WERI-Rb-1 (cell line): ENCODE data around the gene OFD1.

Experiments
- DNase-seq: peaks from one replicate; pipeline ENCODE4 v3.0.0-alpha.2; 2020
- H3K27ac ChIP-seq: fragments of 250-450 bp; sonication (Bioruptor Pico); 2 replicates; pipeline ENCODE4 v1.5.1; 2020; ENCODE audit warnings: mild to moderate bottlenecking, moderate library complexity
- H3K27me3 ChIP-seq: fragments of 250-450 bp; sonication (Bioruptor Pico); 2 replicates; pipeline ENCODE4 v1.5.1; 2021; ENCODE audit warnings: mild to moderate bottlenecking, low read depth, moderate library complexity; ENCODE audit not compliant: insufficient read depth, severe bottlenecking
- H3K36me3 ChIP-seq: fragments of 250-450 bp; sonication (Bioruptor Pico); 2 replicates; pipeline ENCODE4 v1.5.1; 2020; ENCODE audit warnings: mild to moderate bottlenecking, moderate library complexity
- H3K4me3 ChIP-seq: 2 replicates; pipeline ENCODE4 v1.5.1; 2011; ENCODE audit warnings: low read depth, mild to moderate bottlenecking, control low read depth, low read length
- H3K9me3 ChIP-seq: fragments of 250-450 bp; sonication (Bioruptor Pico); 2 replicates; pipeline ENCODE4 v1.5.1; 2021; ENCODE audit warnings: mild to moderate bottlenecking, moderate library complexity; ENCODE audit not compliant: severe bottlenecking
- TF ChIP-seq, protein P1 (sequence below): IDR thresholded peaks from 2 replicates; pipeline ENCODE4 v1.5.1; 2011; ENCODE audit warnings: low read depth, mild to moderate bottlenecking, control low read depth, inconsistent platforms, low read length

OFD1 gene

GRCh38 chrX:13752141-13752540 lies 17.6 kb downstream of the OFD1 start:
- Histone ChIP-seq H3K27me3 (no peaks in the 10 kb centered on the region), H3K27ac (no peak overlapping the region; the same call in 1 of the 2 replicates), H3K36me3 (peaks cover 67% of the 10 kb centered on the region), H3K4me3 (no peak overlapping the region), H3K9me3 (no peaks in the 10 kb centered on the region)
- DNase-seq, result no peak
- TF ChIP-seq, protein P1, sequence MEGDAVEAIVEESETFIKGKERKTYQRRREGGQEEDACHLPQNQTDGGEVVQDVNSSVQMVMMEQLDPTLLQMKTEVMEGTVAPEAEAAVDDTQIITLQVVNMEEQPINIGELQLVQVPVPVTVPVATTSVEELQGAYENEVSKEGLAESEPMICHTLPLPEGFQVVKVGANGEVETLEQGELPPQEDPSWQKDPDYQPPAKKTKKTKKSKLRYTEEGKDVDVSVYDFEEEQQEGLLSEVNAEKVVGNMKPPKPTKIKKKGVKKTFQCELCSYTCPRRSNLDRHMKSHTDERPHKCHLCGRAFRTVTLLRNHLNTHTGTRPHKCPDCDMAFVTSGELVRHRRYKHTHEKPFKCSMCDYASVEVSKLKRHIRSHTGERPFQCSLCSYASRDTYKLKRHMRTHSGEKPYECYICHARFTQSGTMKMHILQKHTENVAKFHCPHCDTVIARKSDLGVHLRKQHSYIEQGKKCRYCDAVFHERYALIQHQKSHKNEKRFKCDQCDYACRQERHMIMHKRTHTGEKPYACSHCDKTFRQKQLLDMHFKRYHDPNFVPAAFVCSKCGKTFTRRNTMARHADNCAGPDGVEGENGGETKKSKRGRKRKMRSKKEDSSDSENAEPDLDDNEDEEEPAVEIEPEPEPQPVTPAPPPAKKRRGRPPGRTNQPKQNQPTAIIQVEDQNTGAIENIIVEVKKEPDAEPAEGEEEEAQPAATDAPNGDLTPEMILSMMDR, result no peak

- Histone ChIP-seq H3K36me3 (peaks cover 67% of the 10 kb centered on the region), H3K4me3 (no peak overlapping the region), H3K9me3 (no peaks in the 10 kb centered on the region), H3K27ac (no peak overlapping the region; the same call in 1 of the 2 replicates), H3K27me3 (no peaks in the 10 kb centered on the region)
- no peak for DNase-seq
- TF ChIP-seq, protein P1, result no peak
Measured at GRCh38 chrX:13752646-13753045, 18.1 kb downstream of the OFD1 start.

DNA sequence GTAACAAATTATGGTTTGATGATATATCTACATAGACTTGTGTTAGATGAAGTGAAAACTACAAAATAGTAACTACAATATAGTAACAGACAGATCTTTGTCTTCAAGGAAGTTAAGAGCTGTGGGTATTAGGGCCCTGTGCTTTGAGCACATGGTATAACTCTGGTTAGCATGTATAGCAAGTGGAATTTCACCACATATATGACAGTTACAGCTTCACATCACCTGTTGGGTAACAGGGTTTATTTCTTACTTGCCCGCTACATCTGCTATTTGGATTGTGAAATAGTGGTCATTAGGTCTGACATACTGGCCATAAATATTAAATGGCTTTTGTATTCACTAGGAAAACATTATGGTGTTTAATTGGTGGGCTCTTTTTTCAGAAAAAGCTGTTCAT lies 20.2 kb downstream of the OFD1 start:
- Histone ChIP-seq H3K9me3 (no peaks in the 10 kb centered on the region), H3K36me3 (peaks cover 74% of the 10 kb centered on the region), H3K27me3 (no peaks in the 10 kb centered on the region), H3K4me3 (no peak overlapping the region), H3K27ac (no peak overlapping the region)
- TF ChIP-seq, protein P1, result no peak
- DNase-seq, result no peak

GRCh38 chrX:13755254-13755653 lies 20.7 kb downstream of the OFD1 start:
- H3K27ac ChIP-seq, result no peak overlapping the region
- TF ChIP-seq, protein P1, result no peak
- H3K36me3 ChIP-seq, result peaks cover 73% of the 10 kb centered on the region
- H3K27me3 ChIP-seq, result no peaks in the 10 kb centered on the region
- no peak overlapping the region for H3K4me3 ChIP-seq
- no peak for DNase-seq
- no peaks in the 10 kb centered on the region for H3K9me3 ChIP-seq

- no peak overlapping the region for H3K27ac ChIP-seq
Measured at GRCh38 chrX:13756381-13756780, 21.8 kb downstream of the OFD1 start.

GRCh38 chrX:13759152-13759718 lies 24.7 kb downstream of the OFD1 start:
- Histone ChIP-seq H3K4me3 (no peak overlapping the region), H3K27ac (no peak overlapping the region)
- DNase-seq, result no peak

More at GRCh38 chrX:13756381-13756780, 21.8 kb downstream of the OFD1 start:
- H3K36me3 ChIP-seq, result peaks cover 71% of the 10 kb centered on the region
- H3K9me3 ChIP-seq, result no peaks in the 10 kb centered on the region
- DNase-seq, result no peak
- no peaks in the 10 kb centered on the region for H3K27me3 ChIP-seq
- TF ChIP-seq, protein P1, result no peak
- H3K4me3 ChIP-seq, result no peak overlapping the region

More at GRCh38 chrX:13759152-13759718, 24.7 kb downstream of the OFD1 start:
- TF ChIP-seq, protein P1, result no peak
- no peaks in the 10 kb centered on the region for H3K9me3 ChIP-seq
- H3K36me3 ChIP-seq, result peaks cover 75% of the 10 kb centered on the region
- no peaks in the 10 kb centered on the region for H3K27me3 ChIP-seq
